ENCODE results near the gene ATP5MK. TPM values are rescaled to one million over a fixed set of nuclear protein-coding genes. Genes with fewer than 3 reads are reported as not detected.

Gene ATP5MK
- total and polyA plus RNA-seq, 2 of the 8 experiments (the other 6 are each of a cell fraction or from before 2014, with no cell fraction given) = 280 to 312 TPM

GRCh38 chr10:103416436-103417147 lies 20.3 kb upstream of the ATP5MK start:
- Histone ChIP-seq H3K36me3 (ENCODE audit: control insufficient read depth in 2 of 4, insufficient read depth in 4 of 4, low read length in 3 of 4) (peaks cover 59 to 94% (median 90%) of the 10 kb centered on the region in 4 experiments), H3K23ac (ENCODE audit: insufficient read length) (no peak overlapping the region), H3K27me3 (replicated peaks in 1 of 4; ENCODE audit: control insufficient read depth in 3 of 4, extremely low read depth in 1 of 4, insufficient read depth in 3 of 4, low read length in 3 of 4) (no peaks in the 10 kb centered on the region), H2AK5ac (ENCODE audit: low read depth, low read length) (no peak overlapping the region), H3K4me1 (replicated peaks in 1 of 4; ENCODE audit: control insufficient read depth in 3 of 4, insufficient read depth in 4 of 4, low read length in 3 of 4) (no peaks in the 10 kb centered on the region), H3K14ac (ENCODE audit: insufficient read length) (no peak overlapping the region), H2BK12ac (ENCODE audit: low read depth, low read length) (no peak overlapping the region), H3K27ac (ENCODE audit: low read depth, low read length) (no peak overlapping the region), H3K18ac (ENCODE audit: extremely low read depth, low read length) (no peak overlapping the region), H2BK15ac (ENCODE audit: low read length) (no peak overlapping the region), H3K79me2 (ENCODE audit: control insufficient read depth in 1 of 2, insufficient read depth in 2 of 2, low read length in 2 of 2) (no peaks in the 10 kb centered on the region), H3K4ac (replicated peaks; ENCODE audit: insufficient read length, low read depth, low read length) (no peak overlapping the region), H2BK20ac (ENCODE audit: low read length) (no peak overlapping the region), H3K23me2 (ENCODE audit: low read depth, low read length) (no peaks in the 10 kb centered on the region), H4K8ac (ENCODE audit: extremely low read depth, insufficient read depth, low read length) (no peak overlapping the region; the same call in 1 of the 2 replicates), H2BK120ac (replicated peaks; ENCODE audit: low read depth, low read length) (no peak overlapping the region), H4K20me1 (replicated peaks in 1 of 2; ENCODE audit: control insufficient read depth in 1 of 2, insufficient read depth in 2 of 2, low read length in 2 of 2) (peaks cover 7 to 9% of the 10 kb centered on the region in 2 experiments), H3K4me2 (ENCODE audit: insufficient read depth in 1 of 2, low read depth in 2 of 2, low read length in 2 of 2) (no peak overlapping the region), H2BK5ac (ENCODE audit: low read depth, low read length) (no peak overlapping the region), H3K4me3 (ENCODE audit: extremely low read depth in 1 of 4, insufficient read depth in 2 of 4, low read depth in 3 of 4, low read length in 4 of 4) (no peak overlapping the region), H2AFZ (ENCODE audit: low read length) (no peak overlapping the region), H3K79me1 (ENCODE audit: low read depth, low read length) (no peaks in the 10 kb centered on the region), H4K5ac (ENCODE audit: insufficient read length, low read depth, low read length) (no peak overlapping the region), H4K91ac (replicated peaks; ENCODE audit: insufficient read length, low read length) (no peak overlapping the region), H3K9ac (replicated peaks in 1 of 4; ENCODE audit: extremely low read depth in 1 of 4, low read depth in 3 of 4, low read length in 3 of 4) (no peak overlapping the region; a peak in 1 of 7 replicates), H3K9me3 (ENCODE audit: insufficient read depth in 2 of 2, low read depth in 1 of 2, low read length in 1 of 2) (no peaks in the 10 kb centered on the region), H3K56ac (replicated peaks; ENCODE audit: insufficient read length, low read depth, low read length) (no peak overlapping the region)
- DNase-seq (ENCODE audit: low read depth in 1 of 2, low spot score in 2 of 2) = no peak
- no peak for FAIRE-seq
- TF ChIP-seq RAD21 (IDR thresholded peaks at IDR 0.05 in 1 of 2, conservative IDR thresholded peaks at IDR 0.05 in 1 of 2; ENCODE audit: low read depth in 2 of 2, low read length in 2 of 2) (peak; percentile 45 to 51), YY1 (IDR thresholded peaks at IDR 0.05; ENCODE audit: low read depth, low read length) (no peak), CTCF (IDR thresholded peaks at IDR 0.05; ENCODE audit: control extremely low read depth in 1 of 3, insufficient read depth in 1 of 3, low read depth in 1 of 3, low read length in 3 of 3) (peak in 2 of 3 experiments; percentile 27 to 44; a peak in 2 of 4 replicates)
- ChIA-PET POLR2A (ENCODE audit: partially characterized antibody) (interaction anchor here (0.7 to 2.1 kb wide), 8 partner anchors 9 to 96 kb away, joined by 3 to 5 read pairs (median 3); no protein-coding TSS in a partner anchor), CTCF (ENCODE audit: partially characterized antibody) (interaction anchor here (0.6 to 4.3 kb wide), 27 partner anchors 8 to 234 kb away, joined by 3 to 35 read pairs (median 4); partner anchors contain the start of genes ATP5MK and PDCD11)
- 87% methylated on average over 8 of the region's 8 CpGs; no CpG with 5 or more reads in 1 of the 2 experiments for WGBS, 2 experiments (ENCODE audit: extremely low coverage in 1 of 2, insufficient coverage in 1 of 2, insufficient read length in 1 of 2, insufficient replicate concordance in 2 of 2, low coverage in 1 of 2, low lambda C conversion rate in 2 of 2, missing lambda C conversion rate in 1 of 2)

Data from H1 (cell line).